CD4-positive, alpha-beta T cell treated with Interleukin-2 at 100 ng/mL for 4 hours (primary cell): ENCODE results near the gene SCNM1.
A peak's percentile ranks its signal among the peaks of the same experiment; 100 is the strongest.
"Not testable (repeated sequence)": the region's sequence is repeated elsewhere in the genome, so short reads cannot be mapped to it uniquely, and the experiment has no call there.

Experiments used
- DNase-seq: peaks from one replicate; pipeline ENCODE4 v3.0.0-alpha.2; 2020; ENCODE audit warnings: low spot score

Gene SCNM1

DNA sequence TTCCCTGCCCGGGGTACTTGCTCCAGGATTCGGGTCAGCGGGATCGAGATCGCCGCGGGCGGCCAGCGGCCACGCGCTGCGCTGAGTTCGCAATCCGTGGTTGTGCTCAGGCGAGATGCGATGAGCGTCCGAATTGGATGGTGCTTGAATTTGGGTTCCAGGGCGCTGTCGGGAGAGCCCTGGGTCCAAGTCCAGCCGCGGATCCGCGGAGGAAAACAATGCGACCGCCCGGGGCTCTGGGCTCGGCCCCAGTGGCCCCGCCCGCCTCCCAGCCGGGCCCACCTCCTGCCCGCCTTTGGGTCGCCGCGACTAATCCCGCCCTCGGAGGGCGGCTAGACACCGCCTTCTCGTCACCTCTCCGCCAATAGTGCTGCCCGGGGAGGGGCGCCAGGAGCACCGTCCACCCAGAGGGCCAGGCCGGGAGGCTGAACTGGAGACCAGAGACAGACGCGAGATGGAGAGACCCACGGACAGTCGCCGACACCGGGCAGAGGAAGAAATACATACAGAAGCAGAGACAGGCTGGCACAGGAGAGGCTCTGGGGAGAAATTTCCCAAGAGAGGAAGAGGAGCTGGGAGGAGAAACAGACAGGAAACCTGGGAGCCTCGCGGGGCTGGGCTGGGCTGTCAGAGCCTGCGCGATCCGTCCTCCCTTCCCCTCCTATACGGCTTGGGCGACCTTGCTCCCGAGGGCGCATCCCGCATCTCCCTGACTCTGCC lies 19.4 kb upstream of the SCNM1 start, which contains the start of gene SEMA6C:
Gene SEMA6C, minus strand, starts transcription at position 220 of the 720 bp plus-strand sequence. CDS start 4,010 bp downstream, outside the sequence.
- DNase-seq: peak; percentile 85

- DNase-seq: no peak
These were observed 18.8 kb upstream of the SCNM1 start for GRCh38 chr1:151147132-151147503.

DNA sequence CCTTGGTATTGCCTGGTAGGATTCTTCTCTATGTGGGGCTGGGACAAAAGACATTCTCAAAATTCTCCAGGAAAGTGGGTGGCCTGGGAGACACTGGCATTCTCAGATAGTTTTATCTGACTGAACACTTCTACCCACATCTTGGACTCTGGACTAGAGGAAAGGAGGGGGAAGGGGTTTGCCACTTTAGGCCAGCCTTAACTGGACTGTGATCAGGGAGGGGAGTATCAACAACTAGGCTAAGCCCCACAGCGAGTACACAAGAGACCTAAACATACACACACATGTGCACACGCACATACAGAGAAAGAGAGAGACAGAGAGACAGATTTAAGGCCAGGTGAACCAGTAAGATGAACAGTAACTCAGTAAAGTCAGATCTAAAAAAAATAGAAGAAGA lies 18.3 kb upstream of the SCNM1 start:
- DNase-seq: no peak

DNA sequence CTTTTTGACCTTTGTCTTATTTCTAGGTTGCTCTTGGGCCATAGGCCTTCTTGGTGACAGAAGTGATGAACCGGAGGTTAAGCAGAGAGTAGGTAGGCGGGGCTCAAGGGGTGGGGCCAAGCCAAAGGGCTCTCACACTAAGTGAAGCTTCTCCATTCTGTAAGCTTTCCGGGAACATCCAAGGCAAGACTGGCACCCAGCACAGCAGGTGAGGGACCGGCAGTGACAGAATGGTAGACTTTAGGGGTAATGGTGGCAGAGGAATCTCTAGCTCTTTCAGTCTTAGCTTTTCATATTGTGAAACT lies 9.5 kb upstream of the SCNM1 start, which contains the start of gene TNFAIP8L2:
Gene TNFAIP8L2, plus strand, starts transcription at position 135 of the 305 bp plus-strand sequence. CDS start 2,049 bp downstream, outside the sequence.
- peak; percentile 73 for DNase-seq

DNA sequence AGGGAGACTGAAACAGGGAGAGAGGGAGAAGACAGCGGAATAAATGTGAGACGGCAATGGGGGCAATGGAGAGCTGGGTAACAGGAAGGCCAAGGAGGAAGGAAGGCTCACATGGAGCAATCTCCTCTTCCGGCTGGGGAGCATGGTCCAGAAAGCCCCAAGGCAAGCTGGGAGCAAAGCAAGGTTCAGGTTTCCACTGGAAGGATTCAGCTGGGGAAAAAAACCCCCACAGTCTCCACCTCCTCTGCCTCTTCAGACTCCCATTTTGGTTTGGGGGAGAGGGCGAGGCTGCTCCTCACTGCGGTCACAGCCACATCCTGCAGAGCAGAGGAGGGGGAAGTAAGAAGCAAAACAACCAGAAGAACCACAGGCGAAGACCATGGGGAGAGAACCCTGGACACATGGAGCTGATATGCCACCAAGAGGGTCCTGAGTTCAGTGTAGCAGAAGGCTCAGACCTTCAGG lies 8.8 kb upstream of the SCNM1 start:
- DNase-seq: peak; percentile 60

DNA sequence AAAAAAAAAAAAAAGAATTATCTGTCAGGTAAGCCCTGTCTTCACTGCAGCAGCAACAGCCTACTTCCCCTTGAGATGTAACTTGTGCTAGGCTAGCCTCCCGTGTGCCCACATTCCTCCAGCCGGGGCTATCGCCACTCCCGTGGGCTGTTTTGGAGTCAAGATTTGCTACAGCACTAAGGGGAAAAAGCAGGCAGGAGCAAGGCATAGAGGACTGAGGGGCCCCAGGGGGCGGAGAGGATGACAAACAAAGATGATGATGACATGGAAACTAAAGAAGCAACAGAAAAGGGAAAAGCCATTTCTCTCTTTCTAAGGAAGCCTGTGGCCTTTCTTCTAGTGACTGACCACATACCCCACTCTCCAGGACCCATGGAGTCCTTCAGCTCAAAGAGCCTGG lies 7.6 kb upstream of the SCNM1 start:
- peak; percentile 18 for DNase-seq

DNA sequence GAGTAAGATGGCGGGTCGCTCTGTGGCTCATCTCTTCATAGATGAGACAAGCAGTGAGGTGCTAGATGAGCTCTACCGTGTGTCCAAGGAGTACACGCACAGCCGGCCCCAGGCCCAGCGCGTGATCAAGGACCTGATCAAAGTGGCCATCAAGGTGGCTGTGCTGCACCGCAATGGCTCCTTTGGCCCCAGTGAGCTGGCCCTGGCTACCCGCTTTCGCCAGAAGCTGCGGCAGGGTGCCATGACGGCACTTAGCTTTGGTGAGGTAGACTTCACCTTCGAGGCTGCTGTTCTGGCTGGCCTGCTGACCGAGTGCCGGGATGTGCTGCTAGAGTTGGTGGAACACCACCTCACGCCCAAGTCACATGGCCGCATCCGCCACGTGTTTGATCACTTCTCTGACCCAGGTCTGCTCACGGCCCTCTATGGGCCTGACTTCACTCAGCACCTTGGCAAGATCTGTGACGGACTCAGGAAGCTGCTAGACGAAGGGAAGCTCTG lies 7.1 kb upstream of the SCNM1 start:
- DNase-seq: no peak

DNA sequence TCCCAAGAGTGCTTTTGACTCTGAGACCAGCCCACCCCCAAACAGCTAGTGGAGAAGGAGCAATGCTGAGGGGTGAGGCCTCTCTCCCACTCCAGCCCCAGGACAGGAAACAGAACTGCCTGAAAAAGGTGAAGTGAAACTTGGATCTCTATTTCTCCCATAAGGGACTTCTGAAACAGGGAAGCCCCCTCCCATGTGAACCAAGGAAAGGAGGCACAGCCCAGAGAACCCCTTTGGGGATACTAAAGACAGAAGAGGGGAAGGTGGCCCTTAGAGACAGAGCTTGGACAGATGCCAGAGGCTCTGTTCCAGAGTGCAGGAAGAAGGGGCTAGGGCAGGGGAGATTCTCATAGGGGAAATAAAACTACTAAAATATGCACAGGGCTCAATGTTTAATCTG lies 6.6 kb upstream of the SCNM1 start:
- no peak for DNase-seq

DNA sequence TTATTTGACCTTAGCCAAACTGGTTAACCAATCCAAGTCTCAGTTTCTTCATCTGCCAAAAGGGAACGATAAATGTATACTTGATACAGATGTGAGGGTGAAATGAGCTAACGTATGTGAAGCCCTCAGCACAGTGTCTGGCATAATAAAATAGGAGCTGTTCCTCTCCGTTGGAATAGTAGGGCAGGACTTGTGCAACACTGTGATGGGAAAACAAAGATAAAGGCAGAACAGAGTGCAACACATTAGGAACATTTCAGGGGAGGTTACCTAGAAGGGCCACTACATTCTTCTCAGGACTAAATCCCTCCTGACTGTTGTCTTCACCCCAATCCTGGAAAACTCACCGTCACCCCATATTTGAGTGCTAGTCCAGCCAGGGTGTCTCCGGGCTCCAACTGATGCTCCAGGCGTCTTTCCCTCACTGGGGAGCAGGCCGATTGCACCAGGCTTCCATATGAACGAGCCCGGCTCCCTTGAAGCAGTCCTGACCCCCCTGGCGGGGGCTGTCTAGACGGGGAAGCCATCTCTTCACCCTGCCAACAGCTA lies 1.1 kb upstream of the SCNM1 start:
- no peak for DNase-seq

GRCh38 chr1:151165281-151165737 lies 635 bp upstream of the SCNM1 start:
- no peak for DNase-seq

GRCh38 chr1:151166505-151166956 lies 587 bp downstream of the SCNM1 start:
- DNase-seq: no peak

DNA sequence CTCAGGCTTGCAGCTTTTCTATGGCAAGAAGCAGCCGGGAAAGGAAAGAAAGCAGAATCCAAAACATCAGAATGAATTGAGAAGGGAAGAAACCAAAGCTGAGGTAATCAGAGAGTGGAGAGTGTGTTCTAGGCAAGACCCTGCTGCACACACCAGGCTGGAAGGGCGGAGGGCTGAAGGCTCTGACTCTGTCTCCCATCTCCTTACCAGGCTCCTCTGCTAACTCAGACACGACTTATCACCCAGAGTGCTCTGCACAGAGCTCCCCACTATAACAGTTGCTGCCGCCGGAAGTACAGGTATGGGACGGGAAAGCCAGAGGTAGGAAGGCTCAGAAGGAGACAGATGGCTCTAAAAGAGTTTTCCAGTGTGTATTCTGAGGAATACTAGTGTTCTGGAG lies 1.2 kb downstream of the SCNM1 start:
- DNase-seq: no peak

- no peak for DNase-seq
These were observed 5.2 kb downstream of the SCNM1 start for GRCh38 chr1:151171190-151171589.

DNA sequence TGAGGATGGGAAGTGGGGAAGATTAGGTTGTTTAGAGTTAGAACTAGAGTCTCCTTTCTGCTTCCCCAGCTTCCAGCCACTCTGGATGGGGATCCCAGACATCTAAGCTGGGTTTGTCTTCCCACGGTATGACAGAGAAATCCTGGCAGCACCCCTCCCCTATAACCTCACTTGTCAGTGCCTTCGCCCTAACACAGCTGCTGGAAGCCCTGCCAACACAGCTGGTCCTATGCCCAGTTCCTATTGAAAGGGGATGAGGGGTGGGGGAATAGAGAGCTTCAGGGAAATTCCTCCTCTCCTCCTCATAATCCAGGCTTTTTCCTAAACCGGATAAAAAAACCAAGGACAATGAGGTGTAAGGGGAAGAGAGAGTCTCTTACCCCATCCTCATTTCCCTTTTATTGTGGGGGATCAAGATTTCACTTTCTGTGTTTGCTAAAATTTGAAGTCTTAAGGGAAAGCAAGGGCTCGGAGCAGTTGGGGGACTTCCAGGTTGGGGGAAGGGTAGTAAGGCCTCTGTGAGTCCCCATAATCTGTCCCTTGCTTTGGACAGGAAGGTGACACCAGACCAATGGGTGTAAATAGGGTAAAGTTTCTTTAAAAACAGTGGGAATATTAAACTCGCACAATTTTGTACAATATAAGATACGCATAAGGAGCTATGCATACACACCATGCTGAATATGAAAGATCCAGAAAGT lies 9.2 kb downstream of the SCNM1 start:
- no peak for DNase-seq

GRCh38 chr1:151175863-151176262 lies 9.9 kb downstream of the SCNM1 start, which contains the start of gene TMOD4:
TSS of gene TMOD4 (minus strand) at chr1:151175981. CDS start at chr1:151174875, 1,106 bp downstream.
- no peak for DNase-seq

DNA sequence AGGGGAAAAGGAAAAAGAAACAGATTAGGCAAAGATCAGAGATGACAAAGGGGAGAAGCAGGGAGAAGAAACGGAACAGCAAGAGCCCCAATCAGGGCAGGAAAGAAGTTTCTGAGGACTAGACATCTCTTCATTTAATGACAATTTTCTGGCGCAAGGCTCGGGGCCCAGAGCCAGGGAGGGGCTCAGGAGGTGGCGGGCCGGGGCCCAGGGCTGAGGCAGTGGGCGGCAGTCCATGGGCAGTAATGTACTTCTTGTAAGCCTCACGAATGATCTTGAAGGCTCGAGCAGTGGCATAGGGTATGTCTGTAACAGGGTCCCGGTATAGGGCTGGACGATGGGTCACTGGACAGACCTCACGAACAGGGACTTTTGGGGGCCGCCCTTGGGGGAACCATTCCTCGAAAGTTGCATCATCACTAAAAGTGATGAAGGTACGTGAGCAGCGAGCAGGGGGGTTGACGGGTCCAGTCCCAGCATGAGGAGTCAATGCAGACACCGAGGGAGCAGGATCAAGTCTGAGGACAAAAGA lies 10.6 kb downstream of the SCNM1 start:
- DNase-seq: no peak

GRCh38 chr1:151184211-151184610 lies 18.3 kb downstream of the SCNM1 start:
- DNase-seq: no peak

DNA sequence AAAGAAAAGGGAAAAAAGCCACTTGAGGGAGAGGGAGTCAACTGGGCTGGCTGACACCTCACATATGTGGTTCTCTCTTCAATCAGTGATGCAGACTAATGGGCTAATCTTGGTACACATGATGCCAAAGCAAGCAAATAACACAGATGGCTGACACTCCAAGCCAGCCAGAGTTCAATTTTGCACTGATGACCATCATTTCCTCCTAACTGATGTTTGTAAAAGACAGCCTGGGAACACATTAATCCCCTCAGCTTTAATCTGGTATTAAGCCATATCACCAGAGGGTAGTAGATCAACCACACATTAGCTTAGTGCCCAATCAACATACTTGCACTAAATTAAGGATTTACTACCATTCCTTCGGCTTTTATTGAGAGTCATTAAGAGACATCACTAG lies 21.3 kb downstream of the SCNM1 start:
- no peak for DNase-seq

DNA sequence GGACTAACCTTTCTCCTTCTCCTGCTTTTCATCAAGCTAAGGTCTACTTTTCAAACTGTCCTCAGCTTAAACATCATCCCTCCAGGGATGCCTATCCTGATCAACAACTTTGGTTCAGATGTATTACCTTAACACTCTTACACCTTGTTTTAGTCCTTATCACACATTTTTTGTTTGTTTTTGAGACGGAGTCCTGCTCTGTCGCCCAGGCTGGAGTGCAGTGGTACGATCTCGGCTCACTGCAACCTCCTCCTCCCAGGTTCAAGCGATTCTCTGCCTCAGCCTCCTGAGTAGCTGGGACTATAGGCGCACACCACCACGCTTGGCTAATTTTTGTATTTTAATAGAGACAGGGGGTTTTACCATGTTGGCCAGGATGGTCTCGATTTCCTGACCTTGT lies 22.7 kb downstream of the SCNM1 start:
- DNase-seq: not testable (repeated sequence)

- peak; percentile 85 for DNase-seq
These were observed 23.9 kb downstream of the SCNM1 start, which contains the start of gene VPS72 for GRCh38 chr1:151189637-151190445. TSS of gene VPS72 (minus strand) at chr1:151190197. CDS start at chr1:151190121, 76 bp downstream.

DNA sequence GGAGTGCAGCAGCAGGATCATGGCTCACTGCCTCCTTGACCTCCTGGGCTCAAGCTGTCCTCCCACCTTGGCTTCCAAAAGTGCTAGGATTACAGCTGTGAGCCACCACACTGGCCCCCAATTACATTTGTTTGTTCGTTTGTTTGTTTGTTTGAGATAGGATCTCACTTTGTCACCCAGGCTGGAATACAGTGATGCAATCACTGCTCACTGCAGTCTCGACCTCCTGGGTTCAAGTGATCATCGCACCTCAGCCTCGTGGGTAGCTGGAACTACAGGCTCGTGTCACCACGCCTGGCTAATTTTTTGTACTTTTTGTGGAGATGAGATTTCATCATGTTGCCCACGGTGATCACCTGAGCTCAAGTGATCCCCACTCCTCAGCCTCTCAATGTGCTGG lies 26.1 kb downstream of the SCNM1 start:
- DNase-seq: no peak
